Measurements from ENCODE around the gene IRX6.

IRX6 gene

GRCh38 chr16:55324285-55325079 lies 479 bp downstream of the IRX6 start:
- no peak for DNase-seq

- no peak for DNase-seq
These were observed 1.1 kb downstream of the IRX6 start for GRCh38 chr16:55325080-55325447.

- no peak for DNase-seq
These were observed 1.6 kb downstream of the IRX6 start for GRCh38 chr16:55325458-55326109.

- no peak for DNase-seq
These were observed 2.5 kb downstream of the IRX6 start for GRCh38 chr16:55326261-55327092.

- DNase-seq, result no peak
These were observed 4.9 kb downstream of the IRX6 start for GRCh38 chr16:55328611-55329569.

- no peak for DNase-seq
These were observed 5.9 kb downstream of the IRX6 start for GRCh38 chr16:55329791-55330428.

GRCh38 chr16:55330781-55331647 lies 7.0 kb downstream of the IRX6 start:
- no peak for DNase-seq

- no peak for DNase-seq
These were observed 7.7 kb downstream of the IRX6 start for GRCh38 chr16:55331648-55332185.

- DNase-seq, result no peak
These were observed 9.7 kb downstream of the IRX6 start for GRCh38 chr16:55333684-55334083.

- no peak for DNase-seq
These were observed 14.6 kb downstream of the IRX6 start for GRCh38 chr16:55338646-55339045.

GRCh38 chr16:55340445-55340844 lies 16.4 kb downstream of the IRX6 start:
- no peak for DNase-seq

- DNase-seq, result no peak
These were observed 17.7 kb downstream of the IRX6 start for GRCh38 chr16:55341681-55342080.

- no peak for DNase-seq
These were observed 22.5 kb downstream of the IRX6 start for GRCh38 chr16:55346475-55346874.

GRCh38 chr16:55349867-55350266 lies 25.9 kb downstream of the IRX6 start:
- DNase-seq, result no peak

GRCh38 chr16:55350984-55351383 lies 27.0 kb downstream of the IRX6 start:
- DNase-seq, result no peak

- no peak for DNase-seq
These were observed 27.9 kb downstream of the IRX6 start for GRCh38 chr16:55351936-55352335.

- no peak for DNase-seq
These were observed 33.2 kb downstream of the IRX6 start for GRCh38 chr16:55357241-55357640.

- no peak for DNase-seq
These were observed 35.9 kb downstream of the IRX6 start for GRCh38 chr16:55359946-55360345.

GRCh38 chr16:55364811-55365210 lies 40.8 kb downstream of the IRX6 start:
- no peak for DNase-seq

- no peak for DNase-seq
These were observed 43.4 kb downstream of the IRX6 start for GRCh38 chr16:55367301-55367811.

Data from amniotic stem cell (primary cell).